GM23338 (cell line): Measurements from ENCODE around the gene KLHL13. TPM values are rescaled to one million over a fixed set of nuclear protein-coding genes. Genes with fewer than 3 reads are reported as not detected.

Source experiments
- ATAC-seq: fragments of 200-7000 bp; cut with Tn5 transposase; 3 replicates; pipeline ENCODE4 v1.9.1; 2020
- DNase-seq: peaks from one replicate; pipeline ENCODE4 v3.0.0-alpha.2; 2015; ENCODE audit warnings: low spot score
- H2AFZ ChIP-seq: fragments of 200-600 bp; sonication (generic); 2 replicates; pipeline ENCODE4 v1.8.0; 2016; ENCODE audit warnings: antibody characterized with exemption, mild to moderate bottlenecking, moderate library complexity
- H3F3A ChIP-seq: fragments of 200-600 bp; sonication (generic); replicated peaks from 2 replicates; pipeline ENCODE4 v1.8.0; 2017; ENCODE audit warnings: antibody characterized with exemption, mixed run types, low read depth
- H3K27ac ChIP-seq: fragments of 200-600 bp; sonication (generic); 2 replicates; pipeline ENCODE4 v1.6.1; 2016; ENCODE audit warnings: low read depth
- H3K27me3 ChIP-seq: fragments of 200-600 bp; sonication (generic); 2 replicates; pipeline ENCODE4 v1.8.0; 2016; ENCODE audit warnings: mild to moderate bottlenecking, mixed run types, moderate library complexity; ENCODE audit not compliant: insufficient read depth
- H3K36me3 ChIP-seq: fragments of 200-600 bp; sonication (generic); 2 replicates; pipeline ENCODE4 v1.8.0; 2016; ENCODE audit warnings: mild to moderate bottlenecking; ENCODE audit not compliant: insufficient read depth
- H3K4me1 ChIP-seq: fragments of 200-600 bp; sonication (generic); 2 replicates; pipeline ENCODE4 v1.8.0; 2016; ENCODE audit warnings: mild to moderate bottlenecking, moderate library complexity; ENCODE audit not compliant: insufficient read depth
- H3K4me2 ChIP-seq: fragments of 200-600 bp; sonication (generic); 2 replicates; pipeline ENCODE4 v1.7.1; 2017; ENCODE audit warnings: mixed run types
- H3K4me3 ChIP-seq: fragments of 200-600 bp; sonication (generic); 2 replicates; pipeline ENCODE4 v1.6.1; 2016; ENCODE audit warnings: mixed run types
- H3K79me2 ChIP-seq: fragments of 200-600 bp; sonication (generic); replicated peaks from 2 replicates; pipeline ENCODE4 v1.8.0; 2017; ENCODE audit warnings: mild to moderate bottlenecking; ENCODE audit not compliant: insufficient read depth
- H3K9me2 ChIP-seq: fragments of 200-600 bp; sonication (generic); 2 replicates; pipeline ENCODE4 v1.8.0; 2017; ENCODE audit not compliant: insufficient read depth
- H4K20me1 ChIP-seq: fragments of 200-600 bp; sonication (generic); replicated peaks from 2 replicates; pipeline ENCODE4 v1.8.0; 2017; ENCODE audit warnings: mild to moderate bottlenecking; ENCODE audit not compliant: insufficient read depth
- H3K27ac Mint-ChIP-seq: 2 replicates; pipeline ENCODE4 v1.8.0; 2020; ENCODE audit warnings: inconsistent platforms, mild to moderate bottlenecking, moderate library complexity, mixed read lengths
- H3K27me3 Mint-ChIP-seq: 3 replicates; pipeline ENCODE4 v1.8.0; 2022; ENCODE audit warnings: low read depth, mild to moderate bottlenecking, moderate library complexity, mixed read lengths, inconsistent platforms; ENCODE audit not compliant: insufficient read depth, poor library complexity
- H3K36me3 Mint-ChIP-seq: 3 replicates; pipeline ENCODE4 v1.8.0; 2021; ENCODE audit warnings: low read depth, mild to moderate bottlenecking, inconsistent platforms, moderate library complexity, mixed read lengths
- H3K4me1 Mint-ChIP-seq: 3 replicates; pipeline ENCODE4 v1.8.0; 2020; ENCODE audit warnings: mild to moderate bottlenecking, inconsistent platforms, mixed read lengths
- H3K4me3 Mint-ChIP-seq: 3 replicates; pipeline ENCODE4 v1.8.0; 2021; ENCODE audit warnings: moderate library complexity, mild to moderate bottlenecking, inconsistent platforms, mixed read lengths
- H3K9me3 Mint-ChIP-seq: 3 replicates; pipeline ENCODE4 v1.8.0; 2020; ENCODE audit warnings: moderate library complexity, mild to moderate bottlenecking, inconsistent platforms, mixed read lengths
- CREB1 ChIP-seq: fragments of 250-450 bp; sonication (Bioruptor Pico); IDR thresholded peaks from 2 replicates; pipeline ENCODE4 v1.5.0; 2020; ENCODE audit warnings: low read depth, mild to moderate bottlenecking, moderate library complexity
- ETS1 ChIP-seq: IDR thresholded peaks from 2 replicates; pipeline ENCODE4 v1.6.1; 2016; ENCODE audit warnings: antibody characterized with exemption
- EZH2 ChIP-seq: fragments of 200-600 bp; sonication (generic); IDR thresholded peaks from one replicate; pipeline ENCODE4 v1.8.0; 2017; ENCODE audit warnings: antibody characterized with exemption, mild to moderate bottlenecking, low read depth; ENCODE audit not compliant: unreplicated experiment
- EZH2phosphoT487 ChIP-seq: fragments of 200-600 bp; sonication (generic); IDR thresholded peaks from one replicate; pipeline ENCODE4 v1.8.1; 2018; ENCODE audit warnings: antibody characterized with exemption; ENCODE audit not compliant: unreplicated experiment
- JUNB ChIP-seq: IDR thresholded peaks from one replicate; pipeline ENCODE4 v1.6.1; 2016; ENCODE audit warnings: antibody characterized with exemption; ENCODE audit not compliant: unreplicated experiment
- NANOG ChIP-seq: IDR thresholded peaks from 2 replicates; pipeline ENCODE4 v1.6.1; 2016; ENCODE audit warnings: antibody characterized with exemption, borderline replicate concordance
- POLR2AphosphoS5 ChIP-seq: IDR thresholded peaks from 2 replicates; pipeline ENCODE4 v1.6.1; 2016; ENCODE audit warnings: antibody characterized with exemption, low read depth
- REST ChIP-seq: IDR thresholded peaks from one replicate; pipeline ENCODE4 v1.6.1; 2018; ENCODE audit warnings: antibody characterized with exemption; ENCODE audit not compliant: unreplicated experiment
- STAT1 ChIP-seq: IDR thresholded peaks from one replicate; pipeline ENCODE4 v1.6.1; 2016; ENCODE audit warnings: antibody characterized with exemption; ENCODE audit not compliant: unreplicated experiment
- ZNF331 ChIP-seq: fragments of 250-450 bp; sonication (Bioruptor Pico); IDR thresholded peaks from 2 replicates; pipeline ENCODE4 v1.5.0; 2020; ENCODE audit warnings: low read depth, mild to moderate bottlenecking, moderate library complexity
- polyA plus RNA-seq: library from polyadenylated mRNA; unstranded; fragments of >200 nt; fragmentation: Nextera tagmentation; extraction: Ambion mirVana; gene quantifications from 2 replicates; pipeline ENCODE4 v1.2.1, GENCODE V29; 2016
- total RNA-seq: library from RNA; depleted of rRNA; stranded (reverse); fragments of >200 nt; shearing (Covaris generic); gene quantifications from 2 replicates; pipeline ENCODE4 v1.2.3, GENCODE V29; 2014
- TF ChIP-seq, protein P1 (sequence below), 2 experiments: fragments of 200-600 bp in 1 of 2; sonication (generic) in 1 of 2; conservative IDR thresholded peaks; 2 replicates each; pipeline versions ENCODE4 v1.5.1 to v1.6.1; 2016 to 2017; ENCODE audit warnings: antibody characterized with exemption in 2 of 2, low read depth in 2 of 2, mild to moderate bottlenecking in 2 of 2, moderate library complexity in 1 of 2

KLHL13 gene
- total and polyA plus RNA-seq, 2 experiments from 2014 or later = 5.9 to 10.9 TPM

DNA sequence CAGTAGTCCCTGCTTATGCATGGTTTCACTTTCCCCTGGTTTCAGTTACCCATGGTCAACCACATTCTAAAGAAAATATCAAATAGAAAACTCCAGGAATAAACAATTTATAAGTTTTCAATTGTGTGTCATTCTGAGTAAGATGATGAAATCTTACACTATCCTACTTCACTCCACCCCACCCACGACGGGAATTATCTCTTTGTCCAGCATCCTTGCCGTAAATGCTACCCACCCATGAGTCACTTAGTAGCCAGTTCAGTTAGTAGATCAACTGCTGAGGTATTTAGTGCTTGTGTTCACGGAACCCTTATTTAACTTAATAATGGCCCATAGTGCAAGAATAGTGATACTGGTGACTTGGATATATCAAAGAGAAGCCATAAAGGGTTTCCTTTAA lies 91.4 kb downstream of the KLHL13 start:
- H3F3A ChIP-seq = no peaks in the 10 kb centered on the region
- no peaks in the 10 kb centered on the region for H3K79me2 ChIP-seq
- H3K4me3 ChIP-seq = no peak overlapping the region
- no peaks in the 10 kb centered on the region for H3K27me3 Mint-ChIP-seq
- no peaks in the 10 kb centered on the region for H3K9me3 Mint-ChIP-seq
- DNase-seq (no peak), ATAC-seq (no peak)
- no peak overlapping the region for H2AFZ ChIP-seq
- no peaks in the 10 kb centered on the region for H3K27me3 ChIP-seq
- no peak overlapping the region for H3K4me2 ChIP-seq
- H3K4me1 ChIP-seq = no peaks in the 10 kb centered on the region
- H3K27ac Mint-ChIP-seq = no peak overlapping the region
- no peak for TF ChIP-seq EZH2phosphoT487
- H3K27ac ChIP-seq = no peak overlapping the region
- no peaks in the 10 kb centered on the region for H3K9me2 ChIP-seq
- no peaks in the 10 kb centered on the region for H3K36me3 ChIP-seq
- H4K20me1 ChIP-seq = no peaks in the 10 kb centered on the region
- no peak overlapping the region for H3K4me3 Mint-ChIP-seq
- H3K36me3 Mint-ChIP-seq = no peaks in the 10 kb centered on the region
- H3K4me1 Mint-ChIP-seq = no peaks in the 10 kb centered on the region

DNA sequence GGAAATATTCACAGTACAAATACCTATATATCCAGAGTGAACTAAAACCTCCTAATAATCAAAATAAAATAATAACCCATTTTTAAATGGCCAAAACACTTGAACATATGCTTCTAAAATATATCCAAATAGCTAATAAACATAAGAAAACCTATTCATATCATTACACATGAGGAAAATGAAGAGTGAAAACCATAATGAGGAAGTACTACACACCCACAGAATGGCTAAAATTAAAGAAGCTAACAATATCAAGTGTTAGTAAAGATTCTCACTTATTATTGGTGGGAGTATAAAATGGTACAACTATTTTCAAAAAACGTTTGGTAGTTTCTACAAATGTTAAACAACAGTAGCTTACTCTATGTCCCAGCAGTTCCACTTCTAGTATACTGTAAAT lies 92.1 kb downstream of the KLHL13 start:
- no peak overlapping the region for H2AFZ ChIP-seq
- Mint-ChIP-seq H3K36me3 (no peaks in the 10 kb centered on the region), H3K27me3 (no peaks in the 10 kb centered on the region), H3K9me3 (no peaks in the 10 kb centered on the region), H3K27ac (no peak overlapping the region), H3K4me3 (no peak overlapping the region), H3K4me1 (no peaks in the 10 kb centered on the region)
- H3K36me3 ChIP-seq = no peaks in the 10 kb centered on the region
- H4K20me1 ChIP-seq = no peaks in the 10 kb centered on the region
- H3K27ac ChIP-seq = no peak overlapping the region
- DNase-seq = no peak
- H3K27me3 ChIP-seq = no peaks in the 10 kb centered on the region
- no peaks in the 10 kb centered on the region for H3F3A ChIP-seq
- H3K9me2 ChIP-seq = no peaks in the 10 kb centered on the region
- H3K4me3 ChIP-seq = no peak overlapping the region
- ATAC-seq = no peak
- no peaks in the 10 kb centered on the region for H3K4me1 ChIP-seq
- H3K79me2 ChIP-seq = no peaks in the 10 kb centered on the region
- no peak overlapping the region for H3K4me2 ChIP-seq
- no peak for TF ChIP-seq EZH2
- no peak for TF ChIP-seq CREB1 (CRISPR knock-in tag)
- TF ChIP-seq, protein P1, sequence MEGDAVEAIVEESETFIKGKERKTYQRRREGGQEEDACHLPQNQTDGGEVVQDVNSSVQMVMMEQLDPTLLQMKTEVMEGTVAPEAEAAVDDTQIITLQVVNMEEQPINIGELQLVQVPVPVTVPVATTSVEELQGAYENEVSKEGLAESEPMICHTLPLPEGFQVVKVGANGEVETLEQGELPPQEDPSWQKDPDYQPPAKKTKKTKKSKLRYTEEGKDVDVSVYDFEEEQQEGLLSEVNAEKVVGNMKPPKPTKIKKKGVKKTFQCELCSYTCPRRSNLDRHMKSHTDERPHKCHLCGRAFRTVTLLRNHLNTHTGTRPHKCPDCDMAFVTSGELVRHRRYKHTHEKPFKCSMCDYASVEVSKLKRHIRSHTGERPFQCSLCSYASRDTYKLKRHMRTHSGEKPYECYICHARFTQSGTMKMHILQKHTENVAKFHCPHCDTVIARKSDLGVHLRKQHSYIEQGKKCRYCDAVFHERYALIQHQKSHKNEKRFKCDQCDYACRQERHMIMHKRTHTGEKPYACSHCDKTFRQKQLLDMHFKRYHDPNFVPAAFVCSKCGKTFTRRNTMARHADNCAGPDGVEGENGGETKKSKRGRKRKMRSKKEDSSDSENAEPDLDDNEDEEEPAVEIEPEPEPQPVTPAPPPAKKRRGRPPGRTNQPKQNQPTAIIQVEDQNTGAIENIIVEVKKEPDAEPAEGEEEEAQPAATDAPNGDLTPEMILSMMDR (conservative IDR thresholded peaks at IDR 0.05; ENCODE audit: low read depth in 2 of 2) = no peak
- TF ChIP-seq ZNF331 (CRISPR knock-in tag) = no peak
- no peak for TF ChIP-seq NANOG
- TF ChIP-seq POLR2AphosphoS5 = no peak
- TF ChIP-seq ETS1 = no peak
- no peak for TF ChIP-seq STAT1
- no peak for TF ChIP-seq JUNB
- TF ChIP-seq REST = no peak
